ENCODE data around the gene HTR7.

GRCh38 chr10:90905925-90906324 is 48.1 kb upstream of the HTR7 start:
- TF ChIP-seq CTCF (IDR thresholded peaks at IDR 0.05) (no peak), POLR2A (IDR thresholded peaks at IDR 0.05) (no peak)
